ENCODE data around the gene ITGB8.
A peak's percentile ranks its signal among the peaks of the same experiment; 100 is the strongest.

Gene ITGB8

GRCh38 chr7:20310301-20310700 is 20.4 kb upstream of the ITGB8 start:
- DNase-seq = no peak

- no peak for DNase-seq
These were observed 19.5 kb upstream of the ITGB8 start for GRCh38 chr7:20310963-20311742.

- DNase-seq = no peak
These were observed 19.0 kb upstream of the ITGB8 start for GRCh38 chr7:20311743-20312042.

GRCh38 chr7:20312562-20312961 is 18.1 kb upstream of the ITGB8 start:
- no peak for DNase-seq

GRCh38 chr7:20313626-20314025 is 17.1 kb upstream of the ITGB8 start:
- no peak for DNase-seq

DNA sequence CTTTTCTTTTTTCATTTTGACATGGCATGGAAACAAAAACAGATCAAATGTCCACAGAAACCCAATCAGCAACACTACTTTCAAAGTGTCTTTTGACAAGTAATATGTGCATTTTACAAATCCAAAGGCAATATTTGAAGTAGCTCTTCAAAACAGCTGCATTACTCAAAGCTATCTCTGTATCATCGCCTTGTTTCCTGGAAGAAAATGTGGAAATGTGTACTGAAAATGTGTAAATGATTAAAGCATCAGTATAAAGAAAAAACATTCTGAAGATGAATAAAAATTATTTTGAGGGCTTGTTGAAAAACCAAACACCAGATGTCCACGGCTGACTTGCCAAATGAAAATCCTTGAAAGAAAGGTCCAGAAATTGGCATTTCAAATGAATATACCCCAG is 16.5 kb upstream of the ITGB8 start:
- no peak for DNase-seq

- no peak for DNase-seq
These were observed 14.0 kb upstream of the ITGB8 start for GRCh38 chr7:20316706-20317105.

DNA sequence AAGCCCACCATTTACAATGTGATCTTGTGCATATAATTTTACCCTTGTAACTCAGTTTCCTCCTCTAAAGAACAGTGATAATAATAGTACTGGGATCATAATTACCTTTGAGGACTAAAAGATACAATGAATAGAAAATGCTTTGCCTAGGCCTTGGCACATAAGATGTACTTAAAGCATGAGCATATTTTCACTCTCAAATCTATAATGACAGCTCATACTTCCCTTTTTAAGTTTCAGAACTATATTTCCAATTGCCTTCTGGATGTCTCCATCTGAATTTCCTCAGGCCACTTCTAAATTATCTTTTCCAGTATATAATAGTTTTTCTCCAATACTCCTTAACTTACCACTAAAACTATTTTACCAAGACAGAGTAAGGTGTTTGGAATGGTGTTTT is 13.3 kb upstream of the ITGB8 start:
- DNase-seq = no peak

- DNase-seq = no peak
These were observed 11.8 kb upstream of the ITGB8 start for GRCh38 chr7:20318933-20319332.

GRCh38 chr7:20320322-20320721 is 10.4 kb upstream of the ITGB8 start:
- DNase-seq = no peak

DNA sequence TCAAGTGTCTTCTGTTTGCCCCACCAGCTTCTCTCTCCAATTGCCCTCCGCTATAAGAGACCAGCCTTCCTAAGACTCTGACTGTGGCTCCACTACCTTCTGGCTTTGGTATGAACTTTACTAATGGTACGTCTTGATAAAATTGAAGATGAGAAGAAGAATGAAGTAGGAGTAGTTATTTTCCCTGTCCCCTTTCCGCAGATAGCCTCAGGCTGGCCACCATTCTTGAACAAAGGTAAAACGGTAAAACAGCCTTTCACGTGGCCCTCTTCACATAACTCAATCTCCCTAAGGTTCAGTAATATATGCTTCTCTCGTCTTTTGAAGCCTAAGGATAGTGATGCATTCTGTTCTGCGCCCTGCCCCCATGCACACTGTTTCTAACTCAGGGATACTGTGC is 9.9 kb upstream of the ITGB8 start:
- DNase-seq = no peak

- no peak for DNase-seq
These were observed 7.1 kb upstream of the ITGB8 start for GRCh38 chr7:20323595-20323994.

DNA sequence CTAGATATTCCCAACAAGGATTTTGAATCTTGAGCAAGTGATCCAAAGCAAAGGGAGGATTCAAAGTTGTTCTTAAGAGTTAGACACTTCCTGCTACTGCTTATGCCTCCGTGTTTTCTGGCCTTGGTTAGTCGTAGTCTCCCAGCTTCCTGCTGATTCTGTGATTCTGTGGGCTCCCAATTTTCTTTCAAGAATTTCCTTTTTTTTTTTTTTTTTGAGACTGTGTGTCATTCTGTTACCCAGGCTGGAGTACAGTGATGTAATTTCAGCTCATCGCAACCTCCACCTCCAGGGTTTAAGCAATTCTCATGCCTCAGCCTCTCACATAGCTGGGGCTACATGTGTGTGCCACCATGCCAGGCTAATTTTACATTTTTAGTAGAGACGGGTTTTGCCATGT is 4.4 kb upstream of the ITGB8 start:
- DNase-seq = no peak

DNA sequence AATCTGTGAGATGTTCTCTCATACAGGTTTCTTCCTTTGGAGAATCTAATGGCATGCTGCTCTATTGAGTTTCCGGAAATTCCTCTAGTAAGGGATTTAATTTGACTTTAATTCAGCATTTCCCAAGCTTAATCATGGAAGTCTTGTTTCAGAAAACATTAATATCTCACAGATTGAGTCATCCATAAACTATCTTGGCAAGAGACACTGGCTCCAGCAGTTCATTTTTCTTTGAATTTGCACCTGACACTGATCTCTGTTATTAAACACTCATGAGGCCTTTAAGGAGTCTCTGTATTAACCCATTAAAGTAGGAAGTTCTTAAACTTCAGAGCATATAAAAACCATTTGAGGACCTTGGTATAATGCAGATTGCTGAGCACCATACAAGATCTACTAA is 3.6 kb upstream of the ITGB8 start:
- no peak for DNase-seq

DNA sequence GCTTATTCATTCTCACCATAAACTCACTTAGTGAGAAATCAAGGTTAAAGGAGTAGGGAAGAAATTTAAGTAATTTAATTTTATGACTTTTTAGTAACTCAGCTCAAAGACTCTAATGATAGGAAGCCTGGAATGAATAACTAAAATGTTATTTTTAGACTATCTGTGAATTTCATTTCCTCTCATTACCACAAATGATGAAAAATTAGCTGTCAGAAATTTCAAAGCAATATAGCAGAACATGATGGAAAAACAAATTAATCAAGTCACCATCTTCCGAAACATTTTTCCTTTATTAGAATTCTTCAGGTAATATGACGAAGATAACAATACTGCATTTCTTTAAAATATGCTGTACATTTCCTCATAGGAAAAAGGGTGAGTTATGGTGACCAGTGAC is 2.7 kb upstream of the ITGB8 start:
- no peak for DNase-seq

- no peak for DNase-seq
These were observed 2.0 kb upstream of the ITGB8 start for GRCh38 chr7:20328692-20329091.

- peak; percentile 9 to 28 for DNase-seq
These were observed 1.1 kb upstream of the ITGB8 start for GRCh38 chr7:20329389-20330238.

- DNase-seq = peak; percentile 42 to 45
These were observed 519 bp downstream of the ITGB8 start for GRCh38 chr7:20330928-20331909.

DNA sequence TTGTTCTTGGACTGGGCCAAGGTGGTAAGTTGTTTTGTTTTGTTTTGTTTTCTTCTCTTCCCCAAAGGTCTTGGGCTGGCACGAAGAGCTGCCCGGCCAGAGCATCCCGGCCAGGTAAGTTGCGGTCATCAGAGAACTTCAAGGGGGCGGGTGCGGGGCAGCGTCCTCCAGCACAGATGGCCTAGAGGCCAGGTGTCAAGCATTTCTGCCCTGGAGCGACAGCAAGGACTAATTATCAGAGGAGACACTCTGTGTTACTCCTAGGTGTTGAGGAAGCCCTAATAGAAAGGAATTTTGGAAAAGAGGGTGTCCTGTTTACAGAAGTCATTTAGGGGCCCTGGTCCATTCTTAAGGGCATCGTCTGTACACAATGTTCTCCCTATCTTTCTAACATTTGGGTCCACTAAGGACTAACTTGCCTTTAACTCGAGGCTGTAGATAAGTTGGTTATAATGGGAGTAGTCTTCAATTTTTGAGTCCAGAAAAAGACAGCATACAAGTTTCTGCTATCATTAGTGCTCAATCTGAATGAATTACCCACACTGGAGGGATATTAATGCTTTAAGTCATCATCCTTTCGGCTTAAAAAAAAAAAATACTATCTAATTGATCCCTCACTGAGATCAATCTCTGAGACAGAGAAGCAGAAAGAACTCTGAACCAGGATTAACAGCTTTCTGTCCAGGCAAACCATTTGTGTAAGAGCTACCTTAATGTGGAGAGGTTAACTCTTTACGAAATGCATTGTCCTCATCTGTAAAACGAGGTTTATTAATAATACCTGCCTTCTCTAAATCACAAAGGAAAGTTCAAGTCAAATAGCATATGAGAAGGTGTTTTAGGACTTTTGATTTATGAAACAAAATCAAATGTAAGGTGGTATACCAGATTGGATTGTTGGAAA is 1.5 kb downstream of the ITGB8 start:
- DNase-seq = no peak

GRCh38 chr7:20338285-20338684 is 7.6 kb downstream of the ITGB8 start:
- no peak for DNase-seq

DNA sequence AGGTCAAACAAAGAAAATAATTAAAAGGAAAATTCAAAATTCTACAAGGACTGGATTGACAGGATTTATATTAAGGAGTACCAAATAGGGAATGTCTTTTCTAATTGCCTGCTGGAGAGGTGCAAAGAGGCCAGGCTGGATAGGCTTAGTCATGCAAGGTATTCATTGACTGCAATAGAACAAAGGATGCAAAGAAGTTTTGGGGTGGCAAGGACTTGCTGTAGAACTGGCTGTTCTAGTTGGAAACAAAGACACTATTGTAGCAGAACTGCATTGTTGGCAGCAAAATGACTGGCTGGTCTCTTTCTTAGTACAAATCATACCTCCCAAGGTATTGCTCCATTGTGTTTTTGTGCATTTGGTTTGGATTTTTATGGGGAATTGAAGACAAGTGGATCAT is 10.1 kb downstream of the ITGB8 start:
- DNase-seq = no peak

GRCh38 chr7:20343205-20343604 is 12.5 kb downstream of the ITGB8 start:
- DNase-seq = no peak
